Measurements from ENCODE around the gene SHQ1. TPM values are rescaled to one million over a fixed set of nuclear protein-coding genes. Genes with fewer than 3 reads are reported as not detected.

Gene SHQ1
- total RNA-seq, 1 experiment from 2014 or later = 27.6 TPM

DNA sequence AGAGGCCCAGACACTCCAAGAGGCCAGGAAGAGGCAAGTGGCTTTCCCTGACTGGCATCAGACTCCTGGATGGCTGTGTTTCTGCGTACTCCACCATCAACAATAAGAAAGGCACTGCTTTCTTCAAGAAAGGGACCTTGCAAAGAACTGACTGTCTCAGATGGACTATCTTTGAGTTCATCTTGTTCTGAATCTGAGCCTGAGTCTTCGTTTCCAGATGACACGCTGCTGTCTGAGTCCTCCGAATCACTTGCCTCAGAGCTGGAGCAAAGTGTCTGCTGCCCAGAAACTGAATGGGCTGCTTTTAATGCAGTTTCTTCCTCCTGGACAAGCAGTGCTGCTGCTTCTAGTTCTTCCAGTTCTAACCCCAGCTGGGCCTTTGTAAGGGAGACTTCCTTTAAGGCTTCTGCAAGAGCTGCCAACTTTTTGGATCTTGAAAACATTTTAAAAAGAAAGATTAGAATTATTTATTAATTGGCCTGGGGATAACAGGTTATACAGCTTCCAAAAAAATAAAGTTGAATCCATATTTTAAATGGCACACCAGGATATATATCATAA, 97.8 kb downstream of the SHQ1 start:
- Histone ChIP-seq H3K9me2 (ENCODE audit: insufficient read depth) (no peaks in the 10 kb centered on the region), H3K27me3 (ENCODE audit: insufficient read depth, low read length) (no peaks in the 10 kb centered on the region), H3K27ac (ENCODE audit: low read depth, low read length) (no peak overlapping the region), H3K4me2 (ENCODE audit: low read length) (no peak overlapping the region), H3K79me2 (ENCODE audit: insufficient read depth, low read length) (no peaks in the 10 kb centered on the region), H3K4me3 (replicated peaks in 1 of 2; ENCODE audit: low read depth in 1 of 2, low read length in 2 of 2) (no peak overlapping the region), H3K9ac (ENCODE audit: low read length) (no peak overlapping the region), H3K36me3 (ENCODE audit: control insufficient read depth in 1 of 2, insufficient read depth in 2 of 2, low read length in 2 of 2) (no peaks in the 10 kb centered on the region), H2AFZ (ENCODE audit: low read depth, low read length, poor library complexity, severe bottlenecking) (no peak overlapping the region), H4K20me1 (ENCODE audit: insufficient read depth) (no peaks in the 10 kb centered on the region), H3K4me1 (ENCODE audit: control insufficient read depth in 1 of 2, insufficient read depth in 2 of 2, low read length in 2 of 2) (no peaks in the 10 kb centered on the region; a peak in 1 of 4 replicates), H3K9me3 (ENCODE audit: control insufficient read depth in 1 of 2, insufficient read depth in 1 of 2, low read depth in 1 of 2, low read length in 2 of 2) (no peaks in the 10 kb centered on the region)
- intact Hi-C loops (cut with micrococcal nuclease) = no loop called here
- ATAC-seq (no peak), DNase-seq (ENCODE audit: low read depth, low spot score) (no peak)
- CTCF ChIA-PET = no interaction called here
- TF ChIP-seq EGR1 (IDR thresholded peaks at IDR 0.05; ENCODE audit: low read depth) (no peak), CEBPB (IDR thresholded peaks at IDR 0.05; ENCODE audit: low read depth) (no peak), RAD21 (IDR thresholded peaks at IDR 0.05; ENCODE audit: low read depth) (no peak), EZH2phosphoT487 (IDR thresholded peaks at IDR 0.05; ENCODE audit: borderline replicate concordance) (no peak), POLR2A (IDR thresholded peaks at IDR 0.05; ENCODE audit: borderline replicate concordance, extremely low read depth, insufficient read depth, insufficient read length) (no peak), SRF (IDR thresholded peaks at IDR 0.05; ENCODE audit: low read depth) (no peak), ELF1 (IDR thresholded peaks at IDR 0.05; ENCODE audit: borderline replicate concordance, low read depth) (no peak), JUND (IDR thresholded peaks at IDR 0.05) (no peak), TCF7L2 (IDR thresholded peaks at IDR 0.05; ENCODE audit: borderline replicate concordance, extremely low read depth, insufficient read depth, insufficient read length) (no peak), SIN3A (IDR thresholded peaks at IDR 0.05; ENCODE audit: low read depth) (no peak), ZNF274 (IDR thresholded peaks at IDR 0.05; ENCODE audit: low read depth, low read length) (no peak), CTCF (IDR thresholded peaks at IDR 0.05 in 2 of 3, conservative IDR thresholded peaks at IDR 0.05 in 1 of 3; ENCODE audit: borderline replicate concordance in 1 of 3, insufficient read depth in 1 of 3, low read depth in 2 of 3, low read length in 2 of 3) (no peak), ZFX (IDR thresholded peaks at IDR 0.05) (no peak), SP1 (IDR thresholded peaks at IDR 0.05; ENCODE audit: low read depth) (no peak)
- TF ChIP-seq, protein P1, sequence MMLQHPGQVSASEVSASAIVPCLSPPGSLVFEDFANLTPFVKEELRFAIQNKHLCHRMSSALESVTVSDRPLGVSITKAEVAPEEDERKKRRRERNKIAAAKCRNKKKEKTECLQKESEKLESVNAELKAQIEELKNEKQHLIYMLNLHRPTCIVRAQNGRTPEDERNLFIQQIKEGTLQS (IDR thresholded peaks at IDR 0.05) = no peak
- TF ChIP-seq, protein P2, sequence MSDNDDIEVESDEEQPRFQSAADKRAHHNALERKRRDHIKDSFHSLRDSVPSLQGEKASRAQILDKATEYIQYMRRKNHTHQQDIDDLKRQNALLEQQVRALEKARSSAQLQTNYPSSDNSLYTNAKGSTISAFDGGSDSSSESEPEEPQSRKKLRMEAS (IDR thresholded peaks at IDR 0.05) = no peak
- RAD21 ChIA-PET (ENCODE audit: low non-redundant PET in 1 of 2, low total read pairs in 2 of 2, uncharacterized antibody in 2 of 2, unreplicated experiment in 2 of 2) = no interaction called here
- POLR2A ChIA-PET = no interaction called here
- no TSS peak for BruUV-seq (replicated peaks)

All from HCT116 (cell line).